ENCODE measurements around the gene TMEM220.

- no peak for TF ChIP-seq FOXK2 (IDR thresholded peaks at IDR 0.05)
- no peak for TF ChIP-seq FOXA1 (IDR thresholded peaks at IDR 0.05)
- no peak for TF ChIP-seq BHLHE40 (IDR thresholded peaks at IDR 0.05; ENCODE audit: borderline replicate concordance)
- TF ChIP-seq, protein P1, sequence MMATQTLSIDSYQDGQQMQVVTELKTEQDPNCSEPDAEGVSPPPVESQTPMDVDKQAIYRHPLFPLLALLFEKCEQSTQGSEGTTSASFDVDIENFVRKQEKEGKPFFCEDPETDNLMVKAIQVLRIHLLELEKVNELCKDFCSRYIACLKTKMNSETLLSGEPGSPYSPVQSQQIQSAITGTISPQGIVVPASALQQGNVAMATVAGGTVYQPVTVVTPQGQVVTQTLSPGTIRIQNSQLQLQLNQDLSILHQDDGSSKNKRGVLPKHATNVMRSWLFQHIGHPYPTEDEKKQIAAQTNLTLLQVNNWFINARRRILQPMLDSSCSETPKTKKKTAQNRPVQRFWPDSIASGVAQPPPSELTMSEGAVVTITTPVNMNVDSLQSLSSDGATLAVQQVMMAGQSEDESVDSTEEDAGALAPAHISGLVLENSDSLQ (IDR thresholded peaks at IDR 0.05) = no peak
- no peak for TF ChIP-seq FOXM1 (IDR thresholded peaks at IDR 0.05; ENCODE audit: borderline replicate concordance)
- TF ChIP-seq CTBP1 (IDR thresholded peaks at IDR 0.05; ENCODE audit: borderline replicate concordance) = no peak
- no peak for TF ChIP-seq TARDBP (IDR thresholded peaks at IDR 0.05)
Observed at GRCh38 chr17:10683853-10684252, 46.0 kb downstream of the TMEM220 start.

All from HEK293T (cell line).